ENCODE results near the gene LRRC7. TPM values are rescaled to one million over a fixed set of nuclear protein-coding genes. Genes with fewer than 3 reads are reported as not detected.

Gene LRRC7
- total and polyA plus RNA-seq, 2 of the 13 experiments (the other 11 are each of a cell fraction or from before 2014, with no cell fraction given): not detected

- no peak for TF ChIP-seq GMEB2 (CRISPR knock-in tag; IDR thresholded peaks at IDR 0.05; ENCODE audit: low read depth)
Measured at GRCh38 chr1:69528376-69528775, 39.3 kb upstream of the LRRC7 start (continued).

GRCh38 chr1:69533343-69533742 is 34.4 kb upstream of the LRRC7 start:
- no peak overlapping the region for H3K4me2 ChIP-seq (ENCODE audit: low read depth, low read length)
- H3K27ac ChIP-seq (ENCODE audit: extremely low read length, insufficient read depth, low read length): no peak overlapping the region
- in situ Hi-C loops (cut with HindIII; ENCODE audit: extremely low pct_ligation_motif_present, low pct_unique_long_range_greater_than_20kb) (no loop called here), intact Hi-C loops (cut with micrococcal nuclease; ENCODE audit: unreplicated experiment) (no loop called here)
- no peak overlapping the region for H3K4me3 ChIP-seq (replicated peaks in 1 of 3; ENCODE audit: insufficient read depth in 1 of 3, low read depth in 2 of 3, low read length in 3 of 3)
- H3K4me1 ChIP-seq (ENCODE audit: insufficient read depth, low read length): no peaks in the 10 kb centered on the region
- ChIA-PET CTCF (ENCODE audit: low intra/inter-chr PET ratio, low total read pairs) (no interaction called here), POLR2A (no interaction called here)
- no peak for DNase-seq (ENCODE audit: low spot score)
- no peaks in the 10 kb centered on the region; the same call in 1 of the 2 replicates for H3K9me3 ChIP-seq (ENCODE audit: low read length)
- H3K9ac ChIP-seq (ENCODE audit: insufficient read depth, low read depth, low read length): no peak overlapping the region
- no peak for FAIRE-seq
- H3K79me2 ChIP-seq (ENCODE audit: insufficient read depth, low read length): no peaks in the 10 kb centered on the region
- no TSS peak for BruUV-seq (replicated peaks)
- no peaks in the 10 kb centered on the region for H3K36me3 ChIP-seq (replicated peaks in 1 of 2; ENCODE audit: control insufficient read depth in 1 of 2, insufficient read depth in 2 of 2, low read length in 2 of 2)
- H4K20me1 ChIP-seq (ENCODE audit: insufficient read depth, low read length): no peaks in the 10 kb centered on the region
- WGBS (ENCODE audit: low lambda C conversion rate): 0% methylated on average over 1 of the region's 1 CpG
- no peak overlapping the region for H2AFZ ChIP-seq (ENCODE audit: low read length)
- TF ChIP-seq SCMH1 (CRISPR knock-in tag; IDR thresholded peaks at IDR 0.05; ENCODE audit: borderline replicate concordance) (no peak), FOXM1 (CRISPR knock-in tag; IDR thresholded peaks at IDR 0.05) (no peak), HNF1B (CRISPR knock-in tag; IDR thresholded peaks at IDR 0.05) (no peak), TRAFD1 (CRISPR knock-in tag; IDR thresholded peaks at IDR 0.05; ENCODE audit: borderline replicate concordance) (no peak), AKAP8 (CRISPR knock-in tag; IDR thresholded peaks at IDR 0.05) (no peak), POGZ (CRISPR knock-in tag; IDR thresholded peaks at IDR 0.05) (no peak), NFATC3 (CRISPR knock-in tag; IDR thresholded peaks at IDR 0.05) (no peak), PAF1 (CRISPR knock-in tag; IDR thresholded peaks at IDR 0.05) (no peak), ZNF530 (CRISPR knock-in tag; IDR thresholded peaks at IDR 0.05; ENCODE audit: low read depth) (no peak), ZBTB7B (CRISPR knock-in tag; IDR thresholded peaks at IDR 0.05) (no peak), PREB (CRISPR knock-in tag; IDR thresholded peaks at IDR 0.05) (no peak), EED (CRISPR knock-in tag; IDR thresholded peaks at IDR 0.05) (no peak)
- H3K27me3 ChIP-seq (ENCODE audit: control insufficient read depth in 1 of 2, insufficient read depth in 2 of 2, low read length in 2 of 2): no peaks in the 10 kb centered on the region
- no peak for ATAC-seq

Data from HepG2 (cell line).